Colonic mucosa (tissue), 4 donors: ENCODE measurements around the gene LHFPL3. TPM values are rescaled to one million over a fixed set of nuclear protein-coding genes. Genes with fewer than 3 reads are reported as not detected.

Source experiments
- DNase-seq: peaks from one replicate; pipeline ENCODE4 v3.0.0-alpha.2; 2020
- H3K27ac ChIP-seq: fragments of 200-600 bp; one replicate; pipeline ENCODE4 v1.8.0; 2021
- H3K27me3 ChIP-seq: fragments of 200-600 bp; one replicate; pipeline ENCODE4 v1.8.0; 2021
- H3K36me3 ChIP-seq: fragments of 200-600 bp; one replicate; pipeline ENCODE4 v1.8.0; 2021
- H3K4me1 ChIP-seq: fragments of 200-600 bp; one replicate; pipeline ENCODE4 v1.8.0; 2021; ENCODE audit warnings: mild to moderate bottlenecking
- H3K4me3 ChIP-seq: fragments of 200-600 bp; one replicate; pipeline ENCODE4 v1.8.0; 2021
- H3K9ac ChIP-seq, 2 donors: one replicate each; pipeline ENCODE4 v1.7.0; 2013; ENCODE audit warnings: control low read depth in 2 of 2, low read depth in 2 of 2, low read length in 2 of 2
- H3K9me3 ChIP-seq: fragments of 200-600 bp; one replicate; pipeline ENCODE4 v1.8.0; 2021
- intact Hi-C: fragments of 100-400 bp; cut with DNase I; formaldehyde crosslinking; loops from one replicate; pipeline ENCODE4 v1.14.1; 2022
- total RNA-seq, 2 donors: library from RNA; stranded (reverse); fragmentation: NEBNext Ultra II Directional in 1 of 2; extraction: Animal tissue kit (Norgen Biotek cat#: 25700) in 1 of 2; gene quantifications; one replicate each; pipeline ENCODE4 v1.2.1, GENCODE V29; 2021
- TF ChIP-seq, protein P1 (sequence below): fragments of 200-600 bp; IDR thresholded peaks from one replicate; pipeline ENCODE4 v1.8.0; 2022; ENCODE audit warnings: antibody characterized with exemption, mild to moderate bottlenecking
- donor health status: healthy.
- donor health status: DM: no; HTN: no; CAD: no.
- donor health status: DM: no; HTN: no; CAD: no.

LHFPL3 gene
- total RNA-seq, 2 donors from 2014 or later: 0.12 to 0.27 TPM

- TF ChIP-seq, protein P1, sequence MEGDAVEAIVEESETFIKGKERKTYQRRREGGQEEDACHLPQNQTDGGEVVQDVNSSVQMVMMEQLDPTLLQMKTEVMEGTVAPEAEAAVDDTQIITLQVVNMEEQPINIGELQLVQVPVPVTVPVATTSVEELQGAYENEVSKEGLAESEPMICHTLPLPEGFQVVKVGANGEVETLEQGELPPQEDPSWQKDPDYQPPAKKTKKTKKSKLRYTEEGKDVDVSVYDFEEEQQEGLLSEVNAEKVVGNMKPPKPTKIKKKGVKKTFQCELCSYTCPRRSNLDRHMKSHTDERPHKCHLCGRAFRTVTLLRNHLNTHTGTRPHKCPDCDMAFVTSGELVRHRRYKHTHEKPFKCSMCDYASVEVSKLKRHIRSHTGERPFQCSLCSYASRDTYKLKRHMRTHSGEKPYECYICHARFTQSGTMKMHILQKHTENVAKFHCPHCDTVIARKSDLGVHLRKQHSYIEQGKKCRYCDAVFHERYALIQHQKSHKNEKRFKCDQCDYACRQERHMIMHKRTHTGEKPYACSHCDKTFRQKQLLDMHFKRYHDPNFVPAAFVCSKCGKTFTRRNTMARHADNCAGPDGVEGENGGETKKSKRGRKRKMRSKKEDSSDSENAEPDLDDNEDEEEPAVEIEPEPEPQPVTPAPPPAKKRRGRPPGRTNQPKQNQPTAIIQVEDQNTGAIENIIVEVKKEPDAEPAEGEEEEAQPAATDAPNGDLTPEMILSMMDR: no peak
- no peaks in the 10 kb centered on the region for H3K9me3 ChIP-seq
- intact Hi-C loops: no loop called here
- H3K4me3 ChIP-seq: no peak overlapping the region
- H3K9ac ChIP-seq: no peak overlapping the region
- no peaks in the 10 kb centered on the region for H3K4me1 ChIP-seq
- H3K27me3 ChIP-seq: no peaks in the 10 kb centered on the region
- H3K27ac ChIP-seq: no peak overlapping the region
- no peak for DNase-seq
- H3K36me3 ChIP-seq: no peaks in the 10 kb centered on the region
These were observed 31.5 kb upstream of the LHFPL3 start for GRCh38 chr7:104296900-104297299.

- TF ChIP-seq, protein P1: no peak
- H3K27ac ChIP-seq: no peak overlapping the region
These were observed 29.1 kb upstream of the LHFPL3 start for GRCh38 chr7:104299323-104299722.

GRCh38 chr7:104299777-104300176 lies 28.6 kb upstream of the LHFPL3 start:
- no peaks in the 10 kb centered on the region for H3K36me3 ChIP-seq
- no peaks in the 10 kb centered on the region for H3K27me3 ChIP-seq
- TF ChIP-seq, protein P1: no peak
- intact Hi-C loops: no loop called here
- H3K27ac ChIP-seq: no peak overlapping the region
- H3K4me3 ChIP-seq: no peak overlapping the region
- no peak overlapping the region for H3K9ac ChIP-seq
- H3K4me1 ChIP-seq: no peaks in the 10 kb centered on the region
- no peaks in the 10 kb centered on the region for H3K9me3 ChIP-seq
- DNase-seq: no peak

More at GRCh38 chr7:104299323-104299722, 29.1 kb upstream of the LHFPL3 start:
- Histone ChIP-seq H3K9ac (no peak overlapping the region), H3K4me3 (no peak overlapping the region), H3K27me3 (no peaks in the 10 kb centered on the region), H3K36me3 (no peaks in the 10 kb centered on the region), H3K9me3 (no peaks in the 10 kb centered on the region), H3K4me1 (no peaks in the 10 kb centered on the region)
- intact Hi-C loops: no loop called here
- DNase-seq: no peak

- Histone ChIP-seq H3K4me1 (no peaks in the 10 kb centered on the region), H3K9me3 (no peaks in the 10 kb centered on the region), H3K4me3 (no peak overlapping the region), H3K27ac (no peak overlapping the region), H3K9ac (no peak overlapping the region), H3K27me3 (no peaks in the 10 kb centered on the region), H3K36me3 (no peaks in the 10 kb centered on the region)
- TF ChIP-seq, protein P1: no peak
- no peak for DNase-seq
- intact Hi-C loops: no loop called here
These were observed 21.6 kb upstream of the LHFPL3 start for GRCh38 chr7:104306793-104307192.

DNA sequence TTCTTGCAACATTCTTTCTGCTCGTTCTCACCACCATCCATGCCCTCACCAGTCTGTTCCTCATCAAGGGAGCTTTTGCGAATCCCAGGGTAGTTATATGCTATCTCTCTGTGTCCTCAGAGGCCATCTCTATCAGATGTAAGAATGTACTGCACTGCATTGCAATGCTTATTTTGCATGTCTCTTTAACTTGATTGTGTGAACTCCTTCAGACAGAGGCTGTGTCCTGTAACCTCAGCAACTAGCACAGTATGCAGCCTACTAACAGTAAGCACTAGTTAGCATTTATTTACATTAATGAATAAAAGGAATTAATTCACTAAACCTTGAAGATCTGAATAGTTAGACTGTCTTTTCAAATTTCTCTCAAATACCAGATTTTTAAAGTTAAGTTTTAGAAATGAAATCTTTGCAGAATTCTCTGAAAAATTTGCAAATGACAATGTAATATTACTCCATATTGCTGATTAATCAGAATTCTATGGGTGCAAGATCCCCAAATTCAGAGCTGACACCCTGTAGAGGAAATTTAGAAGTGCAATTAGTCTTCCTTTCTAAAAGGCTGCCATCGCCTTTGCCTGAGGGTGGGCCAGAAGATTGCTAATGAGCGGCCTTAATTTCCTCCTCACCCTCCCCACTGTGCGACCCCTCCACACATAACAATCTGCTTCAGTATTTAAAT lies 10.3 kb upstream of the LHFPL3 start:
- Histone ChIP-seq H3K9me3 (no peaks in the 10 kb centered on the region), H3K36me3 (no peaks in the 10 kb centered on the region), H3K9ac (no peak overlapping the region), H3K27ac (no peak overlapping the region), H3K4me3 (no peak overlapping the region), H3K4me1 (no peaks in the 10 kb centered on the region), H3K27me3 (no peaks in the 10 kb centered on the region)
- intact Hi-C loops: no loop called here
- TF ChIP-seq, protein P1: no peak
- DNase-seq: no peak
